ENCODE results near the gene TMEM45B. TPM values are rescaled to one million over a fixed set of nuclear protein-coding genes. Genes with fewer than 3 reads are reported as not detected.

TMEM45B gene
- total and polyA plus RNA-seq, 2 of the 13 experiments (the other 11 are each of a cell fraction or from before 2014, with no cell fraction given), result 29.1 to 181 TPM

- TF ChIP-seq FOXA1 (IDR thresholded peaks at IDR 0.05) (peak; percentile 29; the same call in 1 of the 2 replicates), FOXA1 (CRISPR knock-in tag; IDR thresholded peaks at IDR 0.05) (peak; percentile 72), MED1 (CRISPR knock-in tag; IDR thresholded peaks at IDR 0.05) (peak; percentile 72), ZNF740 (CRISPR knock-in tag; IDR thresholded peaks at IDR 0.05) (no peak), SOX6 (IDR thresholded peaks at IDR 0.05) (no peak), SOX6 (CRISPR knock-in tag; IDR thresholded peaks at IDR 0.05) (peak; percentile 85), ZNF619 (CRISPR knock-in tag; IDR thresholded peaks at IDR 0.05) (no peak), KLF11 (CRISPR knock-in tag; IDR thresholded peaks at IDR 0.05) (no peak), FOXA3 (CRISPR knock-in tag; IDR thresholded peaks at IDR 0.05) (peak; percentile 93), ARID3A (IDR thresholded peaks at IDR 0.05; ENCODE audit: low read depth, low read length) (peak; percentile 71; the same call in 1 of the 2 replicates), TBX3 (IDR thresholded peaks at IDR 0.05; ENCODE audit: borderline replicate concordance) (peak; percentile 69; the same call in 1 of the 2 replicates), TARDBP (CRISPR knock-in tag; IDR thresholded peaks at IDR 0.05) (0 out of 2 replicates have a peak, but pooled peaks have one; percentile 57), KAT8 (CRISPR knock-in tag; IDR thresholded peaks at IDR 0.05) (0 out of 2 replicates have a peak, but pooled peaks have one; percentile 29), GATAD2A (CRISPR knock-in tag; IDR thresholded peaks at IDR 0.05) (peak; percentile 71), HNF4G (IDR thresholded peaks at IDR 0.05; ENCODE audit: borderline replicate concordance, low read depth, low read length) (peak; percentile 28; the same call in 1 of the 2 replicates), HNF4G (CRISPR knock-in tag; IDR thresholded peaks at IDR 0.05; ENCODE audit: borderline replicate concordance, low read depth) (no peak), SAP130 (CRISPR knock-in tag; IDR thresholded peaks at IDR 0.05; ENCODE audit: low read depth) (peak; percentile 74), ZFYVE20 (CRISPR knock-in tag; IDR thresholded peaks at IDR 0.05; ENCODE audit: borderline replicate concordance, low read depth) (no peak), FOXC1 (CRISPR knock-in tag; IDR thresholded peaks at IDR 0.05; ENCODE audit: borderline replicate concordance) (no peak), PBX3 (CRISPR knock-in tag; IDR thresholded peaks at IDR 0.05; ENCODE audit: borderline replicate concordance) (no peak), HDAC2 (CRISPR knock-in tag; IDR thresholded peaks at IDR 0.05) (peak; percentile 74), ZNF629 (CRISPR knock-in tag; conservative IDR thresholded peaks at IDR 0.05) (peak; percentile 92), ZNF672 (CRISPR knock-in tag; IDR thresholded peaks at IDR 0.05) (0 out of 2 replicates have a peak, but pooled peaks have one; percentile 48), RERE (CRISPR knock-in tag; IDR thresholded peaks at IDR 0.05; ENCODE audit: low read depth) (peak; percentile 93), KLF16 (CRISPR knock-in tag; IDR thresholded peaks at IDR 0.05) (0 out of 4 replicates have a peak, but pooled peaks of 1 of the 2 experiments have one; percentile 32)
Measured at GRCh38 chr11:129791515-129791914, 24.1 kb upstream of the TMEM45B start (continued).
